Prostate gland (tissue), 2 donors: ENCODE data around the gene EFCAB8. TPM values are rescaled to one million over a fixed set of nuclear protein-coding genes. Genes with fewer than 3 reads are reported as not detected.

Experiments
- DNase-seq: peaks from one replicate; pipeline ENCODE4 v3.0.0-alpha.2; 2019; ENCODE audit warnings: low spot score
- H3K27ac ChIP-seq, 2 donors: fragments of 200-600 bp; sonication (generic); 2 replicates each; pipeline ENCODE4 v1.5.1; 2017 to 2019
- H3K27me3 ChIP-seq: fragments of 200-600 bp; sonication (generic); replicated peaks from 2 replicates; pipeline ENCODE4 v1.5.1; 2019; ENCODE audit not compliant: insufficient read depth
- H3K36me3 ChIP-seq, 2 donors: fragments of 200-600 bp; sonication (generic); 1 replicate in 1 of 2; 2 replicates in 1 of 2; pipeline versions ENCODE4 v1.5.1 to v1.8.1; 2017 to 2019
- H3K4me1 ChIP-seq: fragments of 200-600 bp; sonication (generic); replicated peaks from 2 replicates; pipeline ENCODE4 v1.5.1; 2019
- H3K4me3 ChIP-seq, 2 donors: fragments of 200-600 bp; sonication (generic); 2 replicates each; pipeline ENCODE4 v1.5.1; 2017 to 2019
- H3K9me3 ChIP-seq: fragments of 200-600 bp; sonication (generic); 2 replicates; pipeline ENCODE4 v1.5.1; 2017
- POLR2A ChIP-seq: fragments of 450-650 bp; IDR thresholded peaks from one replicate; pipeline ENCODE4 v1.6.1; 2016; ENCODE audit warnings: antibody characterized with exemption, mild to moderate bottlenecking
- POLR2AphosphoS5 ChIP-seq: sonication (generic); formaldehyde crosslinking; IDR thresholded peaks from one replicate; pipeline ENCODE4 v1.6.1; 2017; ENCODE audit warnings: antibody characterized with exemption
- WGBS: methylation state at CpG from one replicate; pipeline ENCODE4 v1.1.5; 2018; 5-methylcytosine and 5-hydroxymethylcytosine counted together
- intact Hi-C: fragments of 100-400 bp; cut with DNase I; formaldehyde crosslinking; loops from one replicate; pipeline ENCODE4 v1.14.2; 2022
- total RNA-seq, 2 donors: library from RNA; depleted of rRNA; stranded (reverse); fragments of >200 nt; gene quantifications; one replicate each; pipeline ENCODE4 v1.1.0, GENCODE V29; 2016
- TF ChIP-seq, protein P1 (sequence below), 4 experiments: fragments of 200-600 bp in 2 of 4; fragments of 450-650 bp in 2 of 4; sonication (generic) in 2 of 4; IDR thresholded peaks; 1 replicate in 3 of 4; 2 replicates in 1 of 4; pipeline ENCODE4 v1.5.1; 2016 to 2019; ENCODE audit warnings: antibody characterized with exemption in 4 of 4, mild to moderate bottlenecking in 2 of 4, moderate library complexity in 2 of 4

Gene EFCAB8
- total RNA-seq, 2 donors from 2014 or later, result 0.87 to 1.8 TPM

DNA sequence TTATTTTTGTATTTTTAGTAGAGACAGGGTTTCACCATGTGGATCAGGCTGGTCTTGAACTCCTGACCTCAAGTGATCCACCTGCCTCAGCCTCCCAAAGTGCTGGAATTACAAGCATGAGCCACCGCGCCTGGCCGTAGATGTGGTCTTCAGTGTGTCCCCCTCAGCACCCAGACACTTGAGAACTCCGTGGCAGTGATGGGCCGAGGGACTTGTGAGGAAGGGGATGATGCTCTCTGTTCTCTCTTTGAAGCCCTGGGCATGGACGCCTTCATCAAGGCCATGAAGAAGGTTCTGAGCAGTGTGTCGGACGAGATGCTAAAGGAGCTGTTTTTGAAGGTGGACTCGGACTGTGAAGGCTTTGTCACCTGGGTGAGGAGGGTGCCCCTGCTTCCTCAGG, 16.9 kb downstream of the EFCAB8 start:
- Histone ChIP-seq H3K27ac (no peak overlapping the region), H3K4me1 (no peaks in the 10 kb centered on the region), H3K9me3 (no peaks in the 10 kb centered on the region), H3K4me3 (no peak overlapping the region), H3K36me3 (no peaks in the 10 kb centered on the region), H3K27me3 (no peaks in the 10 kb centered on the region)
- intact Hi-C loops, result no loop called here
- DNase-seq, result no peak
- 95% methylated on average over 9 of the region's 9 CpGs for WGBS
- TF ChIP-seq, protein P1, sequence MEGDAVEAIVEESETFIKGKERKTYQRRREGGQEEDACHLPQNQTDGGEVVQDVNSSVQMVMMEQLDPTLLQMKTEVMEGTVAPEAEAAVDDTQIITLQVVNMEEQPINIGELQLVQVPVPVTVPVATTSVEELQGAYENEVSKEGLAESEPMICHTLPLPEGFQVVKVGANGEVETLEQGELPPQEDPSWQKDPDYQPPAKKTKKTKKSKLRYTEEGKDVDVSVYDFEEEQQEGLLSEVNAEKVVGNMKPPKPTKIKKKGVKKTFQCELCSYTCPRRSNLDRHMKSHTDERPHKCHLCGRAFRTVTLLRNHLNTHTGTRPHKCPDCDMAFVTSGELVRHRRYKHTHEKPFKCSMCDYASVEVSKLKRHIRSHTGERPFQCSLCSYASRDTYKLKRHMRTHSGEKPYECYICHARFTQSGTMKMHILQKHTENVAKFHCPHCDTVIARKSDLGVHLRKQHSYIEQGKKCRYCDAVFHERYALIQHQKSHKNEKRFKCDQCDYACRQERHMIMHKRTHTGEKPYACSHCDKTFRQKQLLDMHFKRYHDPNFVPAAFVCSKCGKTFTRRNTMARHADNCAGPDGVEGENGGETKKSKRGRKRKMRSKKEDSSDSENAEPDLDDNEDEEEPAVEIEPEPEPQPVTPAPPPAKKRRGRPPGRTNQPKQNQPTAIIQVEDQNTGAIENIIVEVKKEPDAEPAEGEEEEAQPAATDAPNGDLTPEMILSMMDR (IDR thresholded peaks at IDR 0.05), result no peak
- TF ChIP-seq POLR2A, result no peak
- TF ChIP-seq POLR2AphosphoS5, result no peak

DNA sequence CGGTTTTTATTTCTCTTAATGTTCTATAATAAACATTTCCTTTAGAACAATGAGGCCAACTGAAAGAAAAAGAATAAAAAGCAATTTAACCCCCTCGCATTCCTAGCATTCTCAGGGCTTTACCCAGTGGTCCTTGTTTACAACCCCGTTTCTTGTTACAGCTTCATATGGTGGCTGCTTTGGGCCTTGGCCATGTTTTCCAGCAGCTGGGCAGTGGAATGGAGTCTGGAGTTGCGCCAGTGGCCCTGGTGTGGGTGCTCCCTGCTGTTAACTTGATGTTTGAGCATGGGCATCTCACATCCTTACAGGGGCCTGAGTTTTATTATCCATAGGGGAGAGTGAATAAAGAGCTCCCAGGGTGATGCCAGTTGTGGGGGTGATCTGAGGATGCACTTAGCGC, 18.8 kb downstream of the EFCAB8 start:
- H3K27ac ChIP-seq, result no peak overlapping the region

DNA sequence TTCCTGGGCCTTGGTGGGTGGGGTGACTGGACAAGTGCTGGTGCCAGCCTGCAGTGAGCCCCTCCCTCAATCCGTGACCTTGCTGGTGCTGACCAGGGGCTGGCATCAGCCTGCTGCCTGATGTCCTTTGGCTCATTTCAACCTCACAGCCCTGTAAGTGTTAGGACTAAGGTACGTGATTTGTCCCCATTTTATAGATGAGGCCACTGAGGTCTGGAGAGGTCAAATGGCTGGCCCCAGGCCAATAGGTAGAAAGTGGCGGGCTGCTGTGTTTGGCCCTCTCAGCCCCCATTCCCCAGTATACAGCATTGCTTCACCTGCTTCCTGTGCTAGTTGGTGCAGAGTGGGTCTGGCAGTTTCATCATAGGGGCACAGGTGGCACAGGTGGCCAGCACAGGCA, 20.1 kb downstream of the EFCAB8 start:
- Histone ChIP-seq H3K4me1 (no peaks in the 10 kb centered on the region), H3K27ac (no peak overlapping the region), H3K36me3 (no peaks in the 10 kb centered on the region), H3K9me3 (no peaks in the 10 kb centered on the region), H3K4me3 (no peak overlapping the region), H3K27me3 (no peaks in the 10 kb centered on the region)
- WGBS, result 91% methylated on average over 3 of the region's 3 CpGs
- no peak for DNase-seq
- intact Hi-C loops, result no loop called here
- TF ChIP-seq, protein P1 (IDR thresholded peaks at IDR 0.05), result no peak
- TF ChIP-seq POLR2AphosphoS5, result no peak
- TF ChIP-seq POLR2A, result no peak

More for the DNA sequence above, 18.8 kb downstream of the EFCAB8 start:
- Histone ChIP-seq H3K9me3 (no peaks in the 10 kb centered on the region), H3K36me3 (no peaks in the 10 kb centered on the region), H3K4me1 (no peaks in the 10 kb centered on the region), H3K27me3 (no peaks in the 10 kb centered on the region), H3K4me3 (no peak overlapping the region)
- no peak for DNase-seq
- 77% methylated on average over 5 of the region's 5 CpGs for WGBS
- TF ChIP-seq POLR2A (no peak), POLR2AphosphoS5 (no peak)
- TF ChIP-seq, protein P1 (IDR thresholded peaks at IDR 0.05), result no peak
- intact Hi-C loops, result no loop called here

DNA sequence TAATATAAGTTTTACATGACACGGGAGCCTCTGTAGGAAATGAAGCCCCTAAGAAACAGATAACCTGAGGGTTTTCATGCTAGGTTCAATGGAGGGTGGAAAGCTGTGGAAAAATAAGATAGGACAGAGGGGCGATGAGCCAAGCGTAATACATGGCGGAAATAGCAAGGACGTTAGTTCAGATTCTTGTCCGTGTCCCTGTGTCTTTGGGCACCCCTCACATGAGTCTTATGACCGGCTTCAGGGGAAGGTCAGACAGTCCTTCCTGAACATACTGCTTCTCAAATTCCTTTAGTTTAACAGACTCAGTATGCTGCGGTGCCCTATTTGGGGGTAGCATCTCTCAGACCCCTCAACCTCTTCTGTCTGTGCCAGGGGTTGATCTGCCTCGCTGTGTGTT, 20.8 kb downstream of the EFCAB8 start:
- Histone ChIP-seq H3K36me3 (no peaks in the 10 kb centered on the region), H3K27me3 (no peaks in the 10 kb centered on the region), H3K9me3 (no peaks in the 10 kb centered on the region), H3K4me1 (no peaks in the 10 kb centered on the region), H3K27ac (no peak overlapping the region), H3K4me3 (no peak overlapping the region)
- no peak for TF ChIP-seq POLR2A
- no peak for TF ChIP-seq POLR2AphosphoS5
- TF ChIP-seq, protein P1 (IDR thresholded peaks at IDR 0.05), result no peak
- intact Hi-C loops, result no loop called here
- DNase-seq, result no peak
- 94% methylated on average over 9 of the region's 9 CpGs for WGBS

DNA sequence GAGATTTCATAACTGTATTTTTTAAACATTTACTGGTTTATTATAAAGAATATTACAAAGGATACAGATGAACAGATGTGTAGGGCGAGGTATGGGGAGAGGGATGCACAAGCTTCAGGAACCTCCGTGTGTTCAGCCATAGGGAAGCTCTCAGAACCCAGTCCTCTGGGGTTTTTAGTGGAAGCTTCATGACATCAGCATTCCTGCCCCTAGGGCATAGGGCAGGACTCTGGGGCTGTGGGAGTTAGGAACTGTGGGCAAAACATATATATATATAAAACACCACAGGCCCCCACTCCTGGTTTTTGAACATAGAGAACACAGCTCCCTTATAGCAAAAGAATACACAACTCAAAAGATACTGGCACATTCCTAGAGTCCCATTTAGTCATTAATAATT, 21.9 kb downstream of the EFCAB8 start:
- Histone ChIP-seq H3K4me1 (no peaks in the 10 kb centered on the region), H3K36me3 (no peaks in the 10 kb centered on the region), H3K9me3 (no peaks in the 10 kb centered on the region), H3K4me3 (no peak overlapping the region), H3K27me3 (no peaks in the 10 kb centered on the region), H3K27ac (no peak overlapping the region)
- WGBS, result 78% methylated on average over 2 of the region's 2 CpGs
- TF ChIP-seq, protein P1 (IDR thresholded peaks at IDR 0.05), result no peak
- no peak for TF ChIP-seq POLR2AphosphoS5
- no peak for TF ChIP-seq POLR2A
- intact Hi-C loops, result no loop called here
- DNase-seq, result no peak
